Astrocyte (in vitro differentiated cells and primary cell): ENCODE results near the gene ALOX12. TPM values are rescaled to one million over a fixed set of nuclear protein-coding genes. Genes with fewer than 3 reads are reported as not detected.

Source experiments
- DNase-seq: peaks from one replicate; pipeline ENCODE4 v3.0.0-alpha.2; 2010; ENCODE audit warnings: low read depth
- FAIRE-seq: peaks from 2 replicates; lab custom pipeline; 2011; peaks lifted over from hg19 to GRCh38; lab: Jason Lieb, UNC
- H2AFZ ChIP-seq: 2 replicates; pipeline ENCODE4 v1.6.0; 2012; ENCODE audit warnings: low read depth, low read length, inconsistent platforms
- H3K27ac ChIP-seq: 2 replicates; pipeline ENCODE4 v1.5.1; 2011; ENCODE audit warnings: low read depth, low read length, inconsistent platforms
- H3K27me3 ChIP-seq: 2 replicates; pipeline ENCODE4 v1.6.0; 2011; ENCODE audit warnings: low read length, inconsistent platforms; ENCODE audit not compliant: insufficient read depth
- H3K36me3 ChIP-seq: 2 replicates; pipeline ENCODE4 v1.5.1; 2011; ENCODE audit warnings: low read length, inconsistent platforms; ENCODE audit not compliant: insufficient read depth
- H3K4me1 ChIP-seq: 2 replicates; pipeline ENCODE4 v1.5.1; 2011; ENCODE audit warnings: low read length, inconsistent platforms; ENCODE audit not compliant: insufficient read depth
- H3K4me2 ChIP-seq: 2 replicates; pipeline ENCODE4 v1.6.0; 2012; ENCODE audit warnings: low read length, inconsistent platforms
- H3K4me3 ChIP-seq: 2 replicates; pipeline ENCODE4 v1.5.1; 2011; ENCODE audit warnings: low read depth, mild to moderate bottlenecking, low read length, inconsistent platforms; ENCODE audit not compliant: insufficient read depth
- H3K79me2 ChIP-seq: 2 replicates; pipeline ENCODE4 v1.6.0; 2012; ENCODE audit warnings: mild to moderate bottlenecking, low read length, inconsistent platforms; ENCODE audit not compliant: insufficient read depth
- H3K9ac ChIP-seq: 2 replicates; pipeline ENCODE4 v1.6.0; 2012; ENCODE audit warnings: mild to moderate bottlenecking, low read length, inconsistent platforms
- H3K9me3 ChIP-seq: 2 replicates; pipeline ENCODE4 v1.5.1; 2012; ENCODE audit warnings: low read depth, mild to moderate bottlenecking, low read length, inconsistent platforms; ENCODE audit not compliant: insufficient read depth
- H4K20me1 ChIP-seq: 2 replicates; pipeline ENCODE4 v1.6.0; 2012; ENCODE audit warnings: low read length, inconsistent platforms; ENCODE audit not compliant: insufficient read depth
- H3K27ac Mint-ChIP-seq: one replicate; pipeline ENCODE4 v1.8.0; 2021; ENCODE audit warnings: mild to moderate bottlenecking, mixed read lengths; ENCODE audit not compliant: unreplicated experiment
- H3K27me3 Mint-ChIP-seq: one replicate; pipeline ENCODE4 v1.8.0; 2021; ENCODE audit warnings: low read depth, mixed read lengths; ENCODE audit not compliant: unreplicated experiment
- H3K36me3 Mint-ChIP-seq: one replicate; pipeline ENCODE4 v1.8.0; 2021; ENCODE audit warnings: low read depth, mixed read lengths; ENCODE audit not compliant: unreplicated experiment
- H3K4me1 Mint-ChIP-seq: one replicate; pipeline ENCODE4 v1.8.0; 2021; ENCODE audit warnings: low read depth, mixed read lengths; ENCODE audit not compliant: unreplicated experiment
- H3K4me3 Mint-ChIP-seq: one replicate; pipeline ENCODE4 v1.8.0; 2021; ENCODE audit warnings: mild to moderate bottlenecking, moderate library complexity, mixed read lengths; ENCODE audit not compliant: unreplicated experiment
- H3K9me3 Mint-ChIP-seq: one replicate; pipeline ENCODE4 v1.8.0; 2021; ENCODE audit warnings: mild to moderate bottlenecking, mixed read lengths; ENCODE audit not compliant: unreplicated experiment
- CTCF ChIP-seq: IDR thresholded peaks from 2 replicates; pipeline ENCODE4 v1.5.1; 2011; ENCODE audit warnings: low read depth, mild to moderate bottlenecking, inconsistent platforms, low read length, moderate library complexity; ENCODE audit not compliant: insufficient read depth
- EZH2 ChIP-seq: IDR thresholded peaks from 2 replicates; pipeline ENCODE4 v1.6.1; 2012; ENCODE audit warnings: mild to moderate bottlenecking, low read length, inconsistent platforms; ENCODE audit not compliant: insufficient read depth
- total RNA-seq: library from RNA; stranded (reverse); gene quantifications from 2 replicates; pipeline ENCODE4 v1.2.1, GENCODE V29; 2021

ALOX12 gene
- total RNA-seq, 1 donor from 2014 or later: not detected

GRCh38 chr17:7024402-7024785 is 28.5 kb downstream of the ALOX12 start:
- Mint-ChIP-seq H3K9me3 (peaks cover 2% of the 10 kb centered on the region), H3K4me3 (no peak overlapping the region), H3K27me3 (peaks cover 33% of the 10 kb centered on the region), H3K4me1 (no peaks in the 10 kb centered on the region), H3K36me3 (peaks cover 3% of the 10 kb centered on the region), H3K27ac (no peak overlapping the region)
- no peak overlapping the region for H3K9ac ChIP-seq
- peaks cover 5% of the 10 kb centered on the region for H3K4me1 ChIP-seq
- FAIRE-seq: no peak
- DNase-seq: no peak
- no peak overlapping the region for H3K4me2 ChIP-seq
- H3K36me3 ChIP-seq: no peaks in the 10 kb centered on the region
- no peak overlapping the region for H3K4me3 ChIP-seq
- H3K9me3 ChIP-seq: no peaks in the 10 kb centered on the region
- TF ChIP-seq EZH2 (no peak), CTCF (no peak)
- no peaks in the 10 kb centered on the region for H3K79me2 ChIP-seq
- H2AFZ ChIP-seq: no peak overlapping the region
- no peak overlapping the region for H3K27ac ChIP-seq
- H4K20me1 ChIP-seq: no peaks in the 10 kb centered on the region
- H3K27me3 ChIP-seq: peaks cover 10% of the 10 kb centered on the region

- H3K27ac Mint-ChIP-seq: peak overlapping the region; percentile 79
- H2AFZ ChIP-seq: no peak overlapping the region
- no peak overlapping the region for H3K4me2 ChIP-seq
- H3K4me1 ChIP-seq: no peaks in the 10 kb centered on the region
- no peaks in the 10 kb centered on the region for H3K79me2 ChIP-seq
- FAIRE-seq (no peak), DNase-seq (no peak)
- peaks cover 10% of the 10 kb centered on the region for H3K27me3 ChIP-seq
- H4K20me1 ChIP-seq: no peaks in the 10 kb centered on the region
- H3K9ac ChIP-seq: no peak overlapping the region
- H3K4me1 Mint-ChIP-seq: no peaks in the 10 kb centered on the region
- H3K36me3 ChIP-seq: no peaks in the 10 kb centered on the region
- H3K36me3 Mint-ChIP-seq: peaks cover 3% of the 10 kb centered on the region
- peaks cover 2% of the 10 kb centered on the region for H3K9me3 Mint-ChIP-seq
- H3K4me3 ChIP-seq: no peak overlapping the region
- no peak overlapping the region for H3K27ac ChIP-seq
- H3K9me3 ChIP-seq: no peaks in the 10 kb centered on the region
- peaks cover 33% of the 10 kb centered on the region for H3K27me3 Mint-ChIP-seq
- TF ChIP-seq EZH2: no peak
- no peak for TF ChIP-seq CTCF
- H3K4me3 Mint-ChIP-seq: no peak overlapping the region
These were observed 29.4 kb downstream of the ALOX12 start for GRCh38 chr17:7025245-7025644.

- Histone ChIP-seq H3K4me1 (no peaks in the 10 kb centered on the region), H3K4me2 (no peak overlapping the region), H4K20me1 (no peaks in the 10 kb centered on the region), H3K79me2 (no peaks in the 10 kb centered on the region), H3K27me3 (peaks cover 10% of the 10 kb centered on the region), H2AFZ (no peak overlapping the region), H3K9me3 (no peaks in the 10 kb centered on the region), H3K36me3 (no peaks in the 10 kb centered on the region), H3K9ac (no peak overlapping the region), H3K27ac (no peak overlapping the region), H3K4me3 (no peak overlapping the region)
- Mint-ChIP-seq H3K27me3 (peaks cover 22% of the 10 kb centered on the region), H3K36me3 (peaks cover 3% of the 10 kb centered on the region), H3K27ac (no peak overlapping the region), H3K4me1 (no peaks in the 10 kb centered on the region), H3K9me3 (peaks cover 4% of the 10 kb centered on the region), H3K4me3 (no peak overlapping the region)
- TF ChIP-seq CTCF (no peak), EZH2 (no peak)
- no peak for FAIRE-seq
- DNase-seq: no peak
These were observed 30.7 kb downstream of the ALOX12 start for GRCh38 chr17:7026471-7027115.
